ENCODE results near the gene LRIG1. TPM values are rescaled to one million over a fixed set of nuclear protein-coding genes. Genes with fewer than 3 reads are reported as not detected.
A peak's percentile ranks its signal among the peaks of the same experiment; 100 is the strongest.

The LRIG1 gene
- total and polyA plus RNA-seq, 2 experiments from 2014 or later: 8.2 to 13.3 TPM

DNA sequence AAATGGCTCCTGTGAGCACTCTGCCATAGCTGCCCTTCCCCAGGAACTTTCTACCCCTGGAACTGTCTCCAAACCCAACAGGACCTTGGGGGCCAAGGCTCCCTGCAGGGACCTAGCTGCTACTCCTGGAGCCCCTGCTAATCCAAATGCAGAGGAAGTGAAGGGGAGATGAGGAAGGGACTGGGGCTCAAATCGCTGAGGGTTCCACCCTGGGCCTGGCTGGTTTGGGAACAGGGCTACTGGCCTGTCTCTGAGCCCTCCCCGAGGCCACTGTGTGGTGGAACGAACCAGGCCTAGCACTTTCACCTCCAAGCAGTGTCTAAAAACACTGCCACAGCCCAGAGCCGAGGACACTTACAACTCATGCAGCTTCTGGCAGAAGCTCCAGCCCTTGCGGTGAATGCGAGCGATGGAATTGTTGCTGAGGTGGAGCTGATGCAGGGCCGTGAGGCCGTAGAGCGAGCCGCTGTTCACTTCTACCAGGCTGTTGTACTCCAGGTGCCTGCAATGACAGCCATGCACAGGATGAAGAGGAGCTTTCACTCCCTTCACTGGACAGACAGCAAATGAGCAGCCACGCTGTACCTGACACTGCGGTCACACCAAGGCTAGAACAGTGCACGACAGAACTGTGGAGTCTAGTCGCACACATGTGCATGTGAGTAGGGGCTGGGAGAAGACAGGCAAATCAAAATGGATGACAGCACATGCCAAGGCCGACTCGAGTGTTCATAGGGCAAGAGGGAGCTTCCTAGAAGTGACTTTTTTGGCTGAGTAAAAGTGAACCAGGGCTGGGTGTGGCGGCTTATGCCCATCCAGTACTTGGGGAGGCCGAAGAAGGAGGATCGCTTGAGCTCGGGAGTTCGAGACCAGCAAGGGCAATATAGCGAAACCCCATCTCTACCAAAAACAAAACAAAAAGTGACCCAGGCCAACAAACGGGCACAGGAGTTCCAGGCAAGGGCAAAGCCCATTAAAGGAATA lies 90.8 kb downstream of the LRIG1 start:
- no peaks in the 10 kb centered on the region for H3K36me3 ChIP-seq (replicated peaks; ENCODE audit: insufficient read depth, low read depth)
- no peaks in the 10 kb centered on the region for H3K27me3 ChIP-seq
- no peaks in the 10 kb centered on the region for H3K9me3 ChIP-seq (ENCODE audit: low read depth)
- H3K4me2 ChIP-seq: no peak overlapping the region
- no peak for TF ChIP-seq EZH2phosphoT487 (IDR thresholded peaks at IDR 0.05; ENCODE audit: low read depth, severe bottlenecking, unreplicated experiment)
- no peak for TF ChIP-seq EZH2 (IDR thresholded peaks at IDR 0.05; ENCODE audit: borderline replicate concordance)
- TF ChIP-seq, protein P1, sequence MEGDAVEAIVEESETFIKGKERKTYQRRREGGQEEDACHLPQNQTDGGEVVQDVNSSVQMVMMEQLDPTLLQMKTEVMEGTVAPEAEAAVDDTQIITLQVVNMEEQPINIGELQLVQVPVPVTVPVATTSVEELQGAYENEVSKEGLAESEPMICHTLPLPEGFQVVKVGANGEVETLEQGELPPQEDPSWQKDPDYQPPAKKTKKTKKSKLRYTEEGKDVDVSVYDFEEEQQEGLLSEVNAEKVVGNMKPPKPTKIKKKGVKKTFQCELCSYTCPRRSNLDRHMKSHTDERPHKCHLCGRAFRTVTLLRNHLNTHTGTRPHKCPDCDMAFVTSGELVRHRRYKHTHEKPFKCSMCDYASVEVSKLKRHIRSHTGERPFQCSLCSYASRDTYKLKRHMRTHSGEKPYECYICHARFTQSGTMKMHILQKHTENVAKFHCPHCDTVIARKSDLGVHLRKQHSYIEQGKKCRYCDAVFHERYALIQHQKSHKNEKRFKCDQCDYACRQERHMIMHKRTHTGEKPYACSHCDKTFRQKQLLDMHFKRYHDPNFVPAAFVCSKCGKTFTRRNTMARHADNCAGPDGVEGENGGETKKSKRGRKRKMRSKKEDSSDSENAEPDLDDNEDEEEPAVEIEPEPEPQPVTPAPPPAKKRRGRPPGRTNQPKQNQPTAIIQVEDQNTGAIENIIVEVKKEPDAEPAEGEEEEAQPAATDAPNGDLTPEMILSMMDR (IDR thresholded peaks at IDR 0.05; ENCODE audit: poor library complexity): no peak
- DNase-seq (ENCODE audit: low spot score): no peak
- H3K4me3 ChIP-seq: no peak overlapping the region
- H3K9me2 ChIP-seq (replicated peaks; ENCODE audit: insufficient read depth): no peaks in the 10 kb centered on the region
- H4K20me1 ChIP-seq (ENCODE audit: insufficient read depth, poor library complexity, severe bottlenecking): no peaks in the 10 kb centered on the region
- no peak overlapping the region for H3K27ac ChIP-seq
- no peak overlapping the region for H2AFZ ChIP-seq
- H3K4me1 ChIP-seq (ENCODE audit: insufficient read depth): no peaks in the 10 kb centered on the region
- no peaks in the 10 kb centered on the region for H3K79me2 ChIP-seq
- 92% methylated on average over 24 of the region's 24 CpGs for WGBS (ENCODE audit: low lambda C conversion rate, missing lambda C conversion rate)

DNA sequence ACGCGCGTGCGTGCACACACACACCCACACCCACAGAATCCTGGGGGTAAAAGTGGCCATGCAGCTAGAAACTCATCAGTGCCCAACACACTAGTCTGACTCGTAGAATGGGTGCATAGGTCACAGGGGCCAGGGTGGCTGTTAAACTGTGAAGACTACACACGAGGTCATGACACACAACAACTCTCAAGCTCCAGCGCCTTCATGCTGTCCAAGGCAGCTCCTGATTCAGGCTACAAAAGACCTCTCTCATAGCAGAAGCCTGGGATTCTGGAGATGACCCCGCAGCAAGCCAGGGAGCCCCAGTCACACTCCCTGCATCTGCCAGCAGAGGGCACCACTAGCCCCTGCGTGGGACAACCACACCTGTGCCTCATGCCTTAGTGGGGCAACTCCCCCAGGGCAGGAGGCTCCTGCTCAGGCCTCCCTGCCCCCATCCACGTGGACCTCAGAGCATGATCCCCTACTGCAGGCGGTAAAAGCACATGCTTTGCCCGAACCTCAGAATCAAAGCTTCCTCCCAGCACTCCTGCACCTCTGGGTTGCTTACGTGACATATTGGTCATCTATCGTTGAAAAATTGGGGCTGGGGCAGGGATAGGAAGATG lies 93.1 kb downstream of the LRIG1 start:
- Histone ChIP-seq H3K79me2 (no peaks in the 10 kb centered on the region), H3K9me2 (replicated peaks; ENCODE audit: insufficient read depth) (no peaks in the 10 kb centered on the region), H3K36me3 (replicated peaks; ENCODE audit: insufficient read depth, low read depth) (no peaks in the 10 kb centered on the region), H2AFZ (no peak overlapping the region), H3K4me2 (no peak overlapping the region), H3K4me3 (no peak overlapping the region), H4K20me1 (ENCODE audit: insufficient read depth, poor library complexity, severe bottlenecking) (no peaks in the 10 kb centered on the region), H3K9me3 (ENCODE audit: low read depth) (no peaks in the 10 kb centered on the region), H3K27me3 (no peaks in the 10 kb centered on the region), H3K27ac (no peak overlapping the region), H3K4me1 (ENCODE audit: insufficient read depth) (no peaks in the 10 kb centered on the region)
- 68% methylated on average over 14 of the region's 14 CpGs for WGBS (ENCODE audit: low lambda C conversion rate, missing lambda C conversion rate)
- DNase-seq (ENCODE audit: low spot score): peak; percentile 74
- TF ChIP-seq EZH2phosphoT487 (IDR thresholded peaks at IDR 0.05; ENCODE audit: low read depth, severe bottlenecking, unreplicated experiment) (no peak), EZH2 (IDR thresholded peaks at IDR 0.05; ENCODE audit: borderline replicate concordance) (no peak)
- TF ChIP-seq, protein P1 (IDR thresholded peaks at IDR 0.05; ENCODE audit: poor library complexity): peak; percentile 82

DNA sequence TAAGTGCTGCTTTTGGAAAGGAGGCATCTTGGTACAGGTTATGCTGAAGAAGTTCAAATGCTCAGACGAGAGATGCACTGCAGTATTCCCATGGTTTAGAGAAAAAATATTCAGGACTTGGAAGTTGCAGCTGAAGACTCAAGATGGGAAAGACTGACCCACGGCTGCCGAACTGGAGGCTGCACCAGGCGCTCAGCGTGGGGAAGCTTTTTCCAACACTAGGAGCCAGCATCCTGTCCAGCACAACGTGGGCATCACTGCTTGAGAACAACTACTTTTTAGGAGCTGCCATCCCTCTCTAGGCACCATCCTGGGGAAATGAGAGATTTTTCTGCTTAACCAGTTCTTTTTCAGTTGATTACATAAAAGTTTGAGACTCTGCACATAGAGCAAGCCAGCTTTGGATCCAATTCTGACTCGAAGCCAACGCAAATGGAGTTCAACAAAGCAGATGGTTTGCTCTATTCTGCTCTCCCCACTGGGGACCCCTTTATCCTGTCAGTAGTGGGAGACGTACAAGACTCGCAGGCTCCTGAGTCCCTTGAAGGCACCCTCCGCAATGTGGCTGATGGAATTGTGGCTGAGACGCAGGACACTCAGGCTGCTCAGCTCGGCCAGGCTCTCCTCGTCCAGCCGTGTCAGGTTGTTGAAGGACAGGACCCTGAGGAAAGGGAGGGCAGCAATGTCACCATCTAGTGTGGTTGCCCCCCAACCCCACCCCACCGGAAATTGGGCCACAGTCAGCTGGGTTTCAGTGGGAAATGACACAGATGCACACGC lies 93.8 kb downstream of the LRIG1 start:
- Histone ChIP-seq H3K4me3 (no peak overlapping the region), H3K36me3 (replicated peaks; ENCODE audit: insufficient read depth, low read depth) (no peaks in the 10 kb centered on the region), H3K4me2 (no peak overlapping the region), H3K27ac (no peak overlapping the region), H3K9me3 (ENCODE audit: low read depth) (no peaks in the 10 kb centered on the region), H3K27me3 (no peaks in the 10 kb centered on the region), H3K79me2 (no peaks in the 10 kb centered on the region), H3K4me1 (ENCODE audit: insufficient read depth) (no peaks in the 10 kb centered on the region), H3K9me2 (replicated peaks; ENCODE audit: insufficient read depth) (no peaks in the 10 kb centered on the region), H4K20me1 (ENCODE audit: insufficient read depth, poor library complexity, severe bottlenecking) (no peaks in the 10 kb centered on the region), H2AFZ (no peak overlapping the region)
- DNase-seq (ENCODE audit: low spot score): no peak
- TF ChIP-seq EZH2 (IDR thresholded peaks at IDR 0.05; ENCODE audit: borderline replicate concordance): no peak
- TF ChIP-seq EZH2phosphoT487 (IDR thresholded peaks at IDR 0.05; ENCODE audit: low read depth, severe bottlenecking, unreplicated experiment): no peak
- TF ChIP-seq, protein P1 (IDR thresholded peaks at IDR 0.05; ENCODE audit: poor library complexity): no peak
- 91% methylated on average over 17 of the region's 17 CpGs for WGBS (ENCODE audit: low lambda C conversion rate, missing lambda C conversion rate)
